Ramos (cell line): ENCODE results near the gene NDEL1.

Experiments
- in situ Hi-C: fragments of 300-500 bp; cut with MboI; formaldehyde crosslinking; loops from one replicate; pipeline ENCODE4 v1.14.3; 2022; ENCODE audit warnings: low sequenced_read_pairs; ENCODE audit not compliant: unreplicated experiment

NDEL1 gene

GRCh38 chr17:8413328-8413727 lies 22.4 kb upstream of the NDEL1 start:
- in situ Hi-C loops: loop anchor here (10.0 kb wide), 1 partner anchor 331 kb away; the partner anchor contains the start of gene CCDC42

- in situ Hi-C loops: loop anchor here (10.0 kb wide), 1 partner anchor 331 kb away; the partner anchor contains the start of gene CCDC42
Measured at GRCh38 chr17:8413938-8414337, 21.7 kb upstream of the NDEL1 start.

- in situ Hi-C loops: loop anchor here (10.0 kb wide), 1 partner anchor 327 kb away; the partner anchor contains the start of gene CCDC42
Measured at GRCh38 chr17:8417806-8418205, 17.9 kb upstream of the NDEL1 start.

DNA sequence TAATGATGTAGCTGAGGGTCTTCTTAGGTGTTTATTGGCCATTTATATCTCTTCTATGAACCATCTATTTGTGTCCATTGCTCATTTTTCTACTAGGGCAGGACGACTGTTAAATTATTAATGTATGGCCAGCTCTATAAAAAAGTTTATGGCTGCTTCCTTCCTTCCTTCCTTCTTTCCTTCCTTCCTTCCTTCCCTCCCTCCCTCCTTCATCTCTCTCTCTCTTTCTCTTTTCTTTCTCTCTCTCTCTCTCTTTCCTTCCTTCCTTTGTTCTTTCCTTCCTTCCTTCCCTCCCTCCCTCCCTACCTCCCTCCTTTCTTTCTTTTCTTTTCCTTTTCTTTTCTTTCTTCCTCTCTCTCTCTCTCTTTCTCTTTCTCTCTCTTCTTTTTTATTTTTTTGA lies 17.2 kb upstream of the NDEL1 start:
- in situ Hi-C loops: loop anchor here (10.0 kb wide), 1 partner anchor 326 kb away; the partner anchor contains the start of gene CCDC42

DNA sequence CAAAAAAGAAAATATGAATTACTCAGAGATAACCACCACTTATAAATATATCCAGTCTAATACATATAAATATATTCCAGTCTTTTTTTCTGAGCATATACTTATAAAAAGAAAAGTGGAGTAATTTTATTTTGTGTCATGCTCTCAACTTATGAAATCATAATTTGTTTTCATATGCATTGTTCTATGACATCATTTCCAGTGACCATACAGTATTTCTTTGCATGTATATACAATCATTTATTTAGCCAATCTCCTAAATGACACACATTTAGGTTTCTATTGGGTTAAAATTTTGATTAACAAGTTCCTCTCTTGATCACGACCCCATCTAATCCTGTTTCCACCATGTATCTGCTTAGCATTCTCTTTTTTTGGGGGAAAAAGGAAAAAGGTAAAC lies 16.4 kb upstream of the NDEL1 start:
- in situ Hi-C loops: loop anchor here (10.0 kb wide), 1 partner anchor 325 kb away; the partner anchor contains the start of gene CCDC42

DNA sequence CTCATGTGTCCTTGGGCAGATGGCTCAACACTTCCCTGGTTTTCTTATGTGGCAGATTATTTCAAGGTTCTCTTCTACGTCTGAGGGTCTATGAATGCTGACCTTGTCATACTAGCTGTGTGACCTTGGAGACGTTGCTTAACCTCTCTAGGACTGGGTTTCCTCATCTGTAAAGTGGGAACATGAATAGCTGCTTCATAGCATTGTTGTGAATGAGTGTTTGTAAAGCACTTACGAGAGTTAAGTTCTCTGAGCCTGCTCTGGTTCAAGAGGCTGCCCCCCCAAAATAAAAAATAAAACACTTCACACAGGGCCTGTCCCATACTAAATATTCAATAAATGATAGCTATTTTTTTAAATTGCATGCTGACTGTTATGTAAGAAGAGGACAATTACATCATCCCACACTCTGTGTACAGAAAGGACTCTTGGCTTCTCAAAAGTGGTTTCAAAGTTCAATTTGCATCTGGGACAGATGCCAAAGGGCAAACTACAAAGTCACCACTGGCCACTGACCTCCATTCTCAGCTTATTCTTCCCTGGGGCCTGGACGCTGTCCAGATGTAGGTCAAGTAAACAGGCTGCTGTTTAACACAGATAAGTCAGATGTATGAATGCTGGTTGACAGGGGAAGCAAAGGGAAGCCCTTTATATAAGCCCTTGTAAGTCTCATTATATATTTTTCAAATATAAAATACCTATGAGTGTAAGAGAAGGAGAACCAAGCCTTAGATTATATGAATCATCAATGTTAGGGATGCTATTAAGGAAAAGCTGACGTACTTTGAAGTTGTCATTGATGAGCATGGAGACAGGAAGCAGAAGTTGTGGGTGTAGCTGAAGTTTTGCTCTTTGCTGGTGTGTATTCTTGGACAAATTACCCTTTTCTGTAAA lies 15.4 kb upstream of the NDEL1 start:
- in situ Hi-C loops: no loop called here

DNA sequence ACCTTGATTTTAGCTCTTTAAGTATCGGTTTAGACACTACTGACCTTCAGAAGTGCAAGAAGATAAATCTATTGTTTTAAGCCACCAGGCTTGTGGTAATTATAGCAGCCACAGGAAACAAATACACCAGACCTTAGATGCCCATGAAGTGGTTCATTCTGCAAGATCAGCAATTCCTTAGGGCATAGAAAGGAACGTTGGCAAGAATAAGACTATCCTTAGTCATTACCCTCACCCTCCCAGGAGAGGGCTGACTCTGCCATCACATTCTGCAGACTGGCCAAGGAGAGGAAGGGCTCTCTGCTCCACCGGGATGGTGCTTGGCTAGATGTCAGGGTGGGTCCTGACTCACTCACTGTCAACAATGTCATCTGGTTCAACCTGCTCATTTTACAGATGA lies 14.1 kb upstream of the NDEL1 start:
- in situ Hi-C loops: no loop called here

DNA sequence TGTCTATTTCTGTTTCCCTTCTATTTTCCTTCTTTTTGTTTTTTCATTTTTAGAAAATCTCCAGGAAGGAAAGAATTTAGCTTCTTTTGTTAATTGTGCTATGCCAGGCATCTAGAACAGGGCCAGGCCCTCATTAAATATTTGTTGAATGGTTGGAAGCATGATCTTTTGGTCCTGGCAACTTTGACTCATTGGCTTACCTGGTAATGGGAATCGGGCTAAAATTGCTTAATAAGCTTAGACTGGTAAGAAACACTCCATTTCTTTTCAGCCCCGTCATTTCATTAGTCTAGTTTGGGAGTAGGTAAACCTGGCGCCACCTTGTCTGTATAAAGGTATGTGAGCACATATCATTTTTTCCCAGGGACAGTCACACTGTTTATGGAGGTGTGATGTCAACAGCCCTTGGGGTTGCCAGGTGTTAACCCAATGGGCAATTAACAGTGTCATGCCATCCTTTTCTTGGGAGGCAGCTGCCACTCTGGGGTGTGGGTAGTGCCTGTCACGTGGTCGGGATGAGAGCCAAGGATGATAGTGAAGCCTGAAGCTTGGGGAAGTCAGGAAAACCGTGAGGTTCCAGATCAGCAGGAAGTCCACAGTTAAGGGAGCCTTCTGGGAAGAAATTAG lies 9.5 kb upstream of the NDEL1 start:
- in situ Hi-C loops: no loop called here

DNA sequence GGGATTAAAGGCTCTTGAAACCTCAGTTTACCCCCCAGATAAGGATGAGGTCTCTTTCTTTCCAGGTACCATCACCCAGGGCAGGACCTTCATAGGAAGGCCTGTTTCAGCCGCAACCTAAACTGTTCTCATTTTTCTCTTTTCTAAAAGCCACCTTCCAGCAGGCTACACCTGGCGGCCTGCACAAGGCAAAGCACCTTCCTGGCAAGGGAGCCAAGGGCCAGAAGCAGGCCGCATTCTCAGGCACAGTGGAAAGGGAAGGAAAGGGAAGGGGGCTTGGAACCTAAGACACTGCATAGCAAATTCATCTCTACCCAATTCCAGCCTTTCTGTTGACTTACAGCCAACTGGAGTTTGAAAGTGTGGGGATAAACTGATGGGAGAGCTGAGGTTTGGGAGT lies 8.9 kb upstream of the NDEL1 start:
- in situ Hi-C loops: no loop called here

DNA sequence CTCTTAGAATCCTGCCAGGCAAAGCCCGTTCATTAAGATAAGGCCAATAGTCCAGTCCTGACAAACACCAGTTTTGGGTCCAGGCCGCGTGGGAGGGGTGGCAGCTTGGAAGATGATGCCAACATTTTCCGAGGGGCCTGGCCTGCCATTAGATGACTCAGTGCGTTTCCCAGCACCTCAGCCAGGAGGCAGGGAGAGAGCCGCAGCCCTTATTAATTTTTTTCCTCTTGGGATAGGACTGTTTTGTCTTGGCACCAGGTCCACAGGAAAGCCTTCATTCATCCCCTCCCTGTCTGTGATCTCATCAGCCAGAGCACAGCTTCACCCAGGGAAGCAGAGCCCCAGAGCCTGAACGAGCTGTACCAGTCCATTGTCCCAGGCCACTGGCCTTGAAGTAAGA lies 4.7 kb upstream of the NDEL1 start:
- in situ Hi-C loops: no loop called here

GRCh38 chr17:8436169-8436843 lies 622 bp downstream of the NDEL1 start:
- in situ Hi-C loops: no loop called here

DNA sequence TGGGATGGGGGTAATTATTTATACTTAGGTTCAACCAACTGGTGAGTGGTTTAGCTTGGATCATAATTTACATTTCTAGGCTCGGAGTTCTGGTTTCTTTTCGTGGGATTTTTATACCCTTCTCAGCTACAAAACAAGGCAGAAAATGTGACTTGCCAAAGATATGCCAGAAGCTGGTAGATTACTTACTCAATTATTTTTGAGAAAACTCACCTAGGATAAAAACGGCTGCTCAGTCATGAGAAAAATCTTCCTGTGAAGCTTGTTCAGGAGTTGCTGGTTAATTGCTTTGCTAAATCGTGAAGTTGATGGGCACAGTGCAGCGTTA lies 1.1 kb downstream of the NDEL1 start:
- in situ Hi-C loops: no loop called here

DNA sequence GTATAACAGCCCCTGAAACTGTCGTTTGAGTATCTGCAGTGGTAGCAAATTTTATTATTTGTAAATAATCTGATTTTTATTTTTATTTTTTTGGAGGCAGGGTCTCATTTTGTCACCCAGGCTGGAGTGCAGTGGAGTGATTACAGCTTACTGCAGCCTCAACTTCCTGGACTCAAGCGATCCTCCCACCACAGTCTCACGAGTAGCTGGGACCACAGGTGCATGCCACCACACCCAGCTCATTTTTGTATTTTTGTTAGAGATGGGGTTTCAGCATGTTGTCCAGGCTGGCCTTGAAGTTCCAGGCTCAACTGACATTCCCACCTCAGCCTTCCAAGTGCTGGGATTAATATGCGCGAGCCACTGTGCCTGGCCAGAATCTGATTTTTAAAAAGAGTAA lies 2.8 kb downstream of the NDEL1 start:
- in situ Hi-C loops: no loop called here

GRCh38 chr17:8439681-8440080 lies 4.0 kb downstream of the NDEL1 start:
- in situ Hi-C loops: no loop called here

- in situ Hi-C loops: no loop called here
Measured at GRCh38 chr17:8441690-8442089, 6.0 kb downstream of the NDEL1 start.

DNA sequence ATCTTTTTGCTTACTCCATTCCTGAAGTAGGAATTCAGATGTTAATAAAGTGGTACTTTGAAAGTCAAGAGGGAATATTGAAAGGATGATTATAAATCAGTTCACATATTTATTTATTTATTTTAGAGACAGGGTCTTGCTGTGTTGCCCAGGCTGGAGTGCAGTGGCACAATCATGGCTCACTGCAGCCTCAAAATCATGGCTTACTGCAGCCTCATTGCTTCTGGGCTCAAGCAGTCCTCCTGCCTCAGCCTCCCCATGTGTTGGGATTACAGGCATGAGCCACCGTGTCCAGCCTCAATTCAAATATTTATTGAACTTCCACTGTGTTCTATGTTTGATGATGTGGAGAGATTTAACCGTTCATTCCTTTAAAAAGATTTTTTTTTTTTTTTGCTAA lies 6.6 kb downstream of the NDEL1 start:
- in situ Hi-C loops: no loop called here

GRCh38 chr17:8443756-8444155 lies 8.1 kb downstream of the NDEL1 start:
- in situ Hi-C loops: no loop called here

- in situ Hi-C loops: no loop called here
Measured at GRCh38 chr17:8444494-8444893, 8.8 kb downstream of the NDEL1 start.

DNA sequence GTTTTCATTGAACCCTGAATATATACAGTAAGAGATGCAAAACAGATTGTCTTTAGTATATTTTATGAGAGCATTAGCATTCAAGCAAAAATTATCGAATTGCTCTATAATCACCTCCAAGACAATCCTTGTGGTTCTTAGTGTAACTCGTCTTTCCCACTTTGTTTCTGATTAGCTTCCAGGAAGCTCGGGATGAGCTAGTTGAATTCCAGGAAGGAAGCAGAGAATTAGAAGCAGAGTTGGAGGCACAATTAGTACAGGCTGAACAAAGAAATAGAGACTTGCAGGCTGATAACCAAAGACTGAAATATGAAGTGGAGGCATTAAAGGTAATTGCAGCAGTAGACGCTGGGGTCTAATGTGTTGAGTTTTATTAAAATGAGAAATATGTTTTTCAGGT lies 9.9 kb downstream of the NDEL1 start:
- in situ Hi-C loops: no loop called here

DNA sequence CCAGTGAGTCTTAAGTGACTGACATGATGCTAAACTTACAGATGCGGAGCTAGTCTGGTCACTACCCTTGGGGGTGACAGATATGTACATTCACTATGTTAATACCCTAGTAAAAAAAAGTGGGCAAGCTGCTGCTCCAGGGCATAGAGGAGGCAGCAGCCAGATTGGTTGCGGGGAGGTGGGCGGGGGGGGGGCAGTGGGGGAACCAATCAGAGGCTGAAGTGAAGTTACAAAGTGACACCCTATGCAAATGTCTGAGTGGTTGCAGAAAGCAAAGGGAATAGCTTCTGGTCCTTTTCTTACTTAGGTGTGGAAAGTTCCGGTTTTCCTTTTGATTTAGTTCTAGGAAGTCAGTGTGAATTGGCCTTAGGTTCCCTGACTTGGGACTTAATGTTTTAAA lies 12.1 kb downstream of the NDEL1 start:
- in situ Hi-C loops: no loop called here

DNA sequence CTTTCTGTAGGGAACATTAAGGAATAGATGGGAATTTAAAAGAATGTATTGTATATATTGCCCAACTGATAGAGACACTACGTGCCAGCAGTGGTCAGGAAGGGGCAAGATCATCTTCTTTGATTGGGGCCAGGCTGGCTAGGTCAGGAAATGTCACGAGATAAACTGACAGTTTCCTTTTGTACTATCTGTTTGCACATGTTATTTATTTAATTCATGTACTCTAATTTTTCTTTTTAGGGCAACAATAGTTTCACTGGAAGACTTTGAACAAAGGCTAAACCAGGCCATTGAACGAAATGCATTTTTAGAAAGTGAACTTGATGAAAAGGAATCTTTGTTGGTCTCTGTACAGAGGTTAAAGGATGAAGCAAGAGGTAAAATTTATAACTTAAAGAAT lies 12.6 kb downstream of the NDEL1 start:
- in situ Hi-C loops: no loop called here
